Transverse colon (tissue), 3 donors: ENCODE data around the gene CDYL.

Experiments
- POLR2A ChIP-seq: fragments of 450-650 bp; IDR thresholded peaks from one replicate; pipeline ENCODE4 v1.6.1; 2016; ENCODE audit warnings: antibody characterized with exemption, mild to moderate bottlenecking, moderate library complexity
- TF ChIP-seq, protein P1 (sequence below), 5 experiments: fragments of 200-600 bp in 3 of 5; fragments of 450-650 bp in 2 of 5; sonication (generic) in 3 of 5; IDR thresholded peaks; 1 replicate in 2 of 5; 2 replicates in 3 of 5; pipeline ENCODE4 v1.5.1; 2016 to 2017; ENCODE audit warnings: antibody characterized with exemption in 5 of 5, inconsistent platforms in 3 of 5, mild to moderate bottlenecking in 2 of 5, moderate library complexity in 1 of 5

DNA sequence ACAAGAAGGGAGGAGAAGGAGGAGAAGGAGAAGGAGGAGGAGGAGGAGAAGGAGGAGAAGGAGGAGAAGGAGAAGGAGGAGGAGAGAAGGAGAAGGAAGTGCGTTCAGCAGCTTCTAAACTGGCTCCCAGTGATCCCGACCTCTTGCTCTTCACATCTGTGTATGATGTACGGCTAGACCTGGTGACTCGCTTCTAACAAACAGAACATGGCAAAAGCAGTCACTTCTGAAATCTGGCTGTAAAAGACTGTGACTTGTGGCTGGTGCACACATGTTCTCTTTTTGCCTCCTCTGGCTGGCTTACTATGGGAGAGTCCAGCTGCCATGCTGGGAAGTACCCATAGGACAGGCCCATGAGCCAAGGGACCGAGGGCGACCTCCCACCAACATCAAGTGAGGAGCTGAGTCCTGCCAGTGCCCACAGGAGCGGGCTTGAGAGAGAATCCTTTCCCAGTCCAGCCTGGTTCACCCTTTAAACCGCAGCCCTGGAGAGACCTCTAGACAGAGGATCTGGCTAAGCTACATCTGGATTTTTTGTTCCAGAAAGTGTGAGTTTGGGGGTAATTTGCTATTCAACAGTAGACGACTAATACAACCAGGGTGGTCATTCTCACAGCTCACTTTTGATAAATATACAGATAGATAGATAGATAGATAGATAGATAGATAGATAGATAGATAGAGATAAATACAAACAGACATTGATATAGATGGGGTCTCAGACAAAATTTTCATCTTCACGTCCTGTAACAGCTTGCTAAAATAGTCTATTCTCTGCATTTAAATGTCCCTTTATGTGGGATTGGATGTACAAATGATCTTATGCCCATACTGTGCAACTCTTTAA, 185.3 kb downstream of the CDYL start:
- TF ChIP-seq, protein P1, sequence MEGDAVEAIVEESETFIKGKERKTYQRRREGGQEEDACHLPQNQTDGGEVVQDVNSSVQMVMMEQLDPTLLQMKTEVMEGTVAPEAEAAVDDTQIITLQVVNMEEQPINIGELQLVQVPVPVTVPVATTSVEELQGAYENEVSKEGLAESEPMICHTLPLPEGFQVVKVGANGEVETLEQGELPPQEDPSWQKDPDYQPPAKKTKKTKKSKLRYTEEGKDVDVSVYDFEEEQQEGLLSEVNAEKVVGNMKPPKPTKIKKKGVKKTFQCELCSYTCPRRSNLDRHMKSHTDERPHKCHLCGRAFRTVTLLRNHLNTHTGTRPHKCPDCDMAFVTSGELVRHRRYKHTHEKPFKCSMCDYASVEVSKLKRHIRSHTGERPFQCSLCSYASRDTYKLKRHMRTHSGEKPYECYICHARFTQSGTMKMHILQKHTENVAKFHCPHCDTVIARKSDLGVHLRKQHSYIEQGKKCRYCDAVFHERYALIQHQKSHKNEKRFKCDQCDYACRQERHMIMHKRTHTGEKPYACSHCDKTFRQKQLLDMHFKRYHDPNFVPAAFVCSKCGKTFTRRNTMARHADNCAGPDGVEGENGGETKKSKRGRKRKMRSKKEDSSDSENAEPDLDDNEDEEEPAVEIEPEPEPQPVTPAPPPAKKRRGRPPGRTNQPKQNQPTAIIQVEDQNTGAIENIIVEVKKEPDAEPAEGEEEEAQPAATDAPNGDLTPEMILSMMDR (IDR thresholded peaks at IDR 0.05), result no peak
- no peak for TF ChIP-seq POLR2A
